Fibroblast of lung (primary cell): ENCODE results near the gene METTL16.

Experiments
- CTCF ChIP-seq, 2 donors: IDR thresholded peaks in 1 of 2; conservative IDR thresholded peaks in 1 of 2; 1 replicate in 1 of 2; 2 replicates in 1 of 2; pipeline ENCODE4 v1.5.1; 2011 to 2012; ENCODE audit warnings: low read length in 2 of 2, control low read depth in 1 of 2, inconsistent platforms in 1 of 2, low read depth in 1 of 2, mild to moderate bottlenecking in 1 of 2
- EZH2 ChIP-seq: IDR thresholded peaks from 2 replicates; pipeline ENCODE4 v1.5.1; 2012; ENCODE audit warnings: low read length, control low read depth, mild to moderate bottlenecking; ENCODE audit errors: missing control alignments

DNA sequence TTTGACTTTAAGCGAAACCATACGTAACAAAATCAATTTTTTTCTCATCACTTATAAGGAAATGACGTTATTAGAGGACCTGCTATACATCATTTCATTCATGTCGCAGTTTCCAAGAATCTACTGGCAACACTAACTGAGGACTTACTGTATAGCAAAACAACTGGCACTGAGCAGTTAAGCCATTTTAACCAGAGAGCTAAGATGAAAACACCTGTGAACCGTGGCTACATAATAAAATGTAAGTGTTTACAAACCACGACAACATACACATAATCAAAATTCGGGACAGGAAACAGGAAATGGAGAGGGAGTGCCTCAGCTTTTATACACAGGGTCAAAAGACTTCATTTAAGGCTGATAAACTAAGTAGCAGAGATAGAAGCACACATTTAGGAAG is 29.5 kb downstream of the METTL16 start:
- TF ChIP-seq CTCF (conservative IDR thresholded peaks at IDR 0.05 in 1 of 2, IDR thresholded peaks at IDR 0.05 in 1 of 2; ENCODE audit: low read depth in 1 of 2, low read length in 2 of 2): no peak
- no peak for TF ChIP-seq EZH2
